NCI-H2081 treated with DMSO at 0.1 percent for 48 hours (cell line): ENCODE results near the gene FEN1.

ENCODE experiments used
- DNase-seq: peaks from one replicate; lab custom pipeline; 2025; lab: John Stamatoyannopoulos, UW

FEN1 gene

GRCh38 chr11:61794579-61794978, 1.9 kb downstream of the FEN1 start:
- no peak for DNase-seq

- DNase-seq, result no peak
These were observed 2.7 kb downstream of the FEN1 start for GRCh38 chr11:61795459-61795858.

GRCh38 chr11:61795876-61796526, 3.3 kb downstream of the FEN1 start:
- DNase-seq, result no peak

- DNase-seq, result peak; percentile 6
These were observed 4.7 kb downstream of the FEN1 start for GRCh38 chr11:61797263-61797944.

GRCh38 chr11:61799665-61800284, 7.1 kb downstream of the FEN1 start:
- no peak for DNase-seq

- DNase-seq, result no peak
These were observed 7.9 kb downstream of the FEN1 start for GRCh38 chr11:61800331-61801281.

GRCh38 chr11:61802605-61803004, 9.9 kb downstream of the FEN1 start:
- DNase-seq, result no peak

GRCh38 chr11:61803889-61804647, 11.4 kb downstream of the FEN1 start:
- DNase-seq, result no peak

GRCh38 chr11:61805146-61805545, 12.4 kb downstream of the FEN1 start:
- DNase-seq, result no peak

- DNase-seq, result no peak
These were observed 14.1 kb downstream of the FEN1 start for GRCh38 chr11:61806785-61807184.

GRCh38 chr11:61810671-61811175, 18.0 kb downstream of the FEN1 start:
- no peak for DNase-seq

GRCh38 chr11:61811831-61812230, 19.1 kb downstream of the FEN1 start:
- DNase-seq, result no peak

- DNase-seq, result no peak
These were observed 20.2 kb downstream of the FEN1 start for GRCh38 chr11:61812736-61813411.

GRCh38 chr11:61814247-61814957, 21.7 kb downstream of the FEN1 start:
- DNase-seq, result no peak

- DNase-seq, result peak; percentile 64
These were observed 22.5 kb downstream of the FEN1 start for GRCh38 chr11:61814958-61815789.

GRCh38 chr11:61815790-61816735, 23.4 kb downstream of the FEN1 start:
- peak; percentile 37 for DNase-seq

- peak; percentile 90 for DNase-seq
These were observed 24.2 kb downstream of the FEN1 start, which contains the start of gene FADS1 for GRCh38 chr11:61816736-61817455. Gene FADS1, minus strand, starts transcription at chr11:61817003. Its CDS starts 74 bp downstream, at chr11:61816929.
